ENCODE results near the gene RNF114. TPM values are rescaled to one million over a fixed set of nuclear protein-coding genes. Genes with fewer than 3 reads are reported as not detected.

RNF114 gene
- total RNA-seq, 3 donors from 2014 or later = 224 TPM

- Histone ChIP-seq H3K9me3 (no peaks in the 10 kb centered on the region), H3K27ac (peak overlapping the region in 1 of 2 donors; percentile 7), H3K4me3 (peak overlapping the region; percentile 41 to 72 (median 59)), H3K4me1 (peaks cover 16 to 19% of the 10 kb centered on the region in 2 donors), H3K27me3 (no peaks in the 10 kb centered on the region), H3K36me3 (no peaks in the 10 kb centered on the region)
- intact Hi-C loops (cut with DNase I; ENCODE audit: low total_unique reads) = no loop called here
- no peak for TF ChIP-seq POLR2AphosphoS5 (IDR thresholded peaks at IDR 0.05)
- TF ChIP-seq POLR2A (IDR thresholded peaks at IDR 0.05) = no peak
- TF ChIP-seq CTCF (IDR thresholded peaks at IDR 0.05) = no peak
- no peak for DNase-seq (ENCODE audit: low spot score in 2 of 2)
These were observed 49.0 kb downstream of the RNF114 start for GRCh38 chr20:49985157-49985556.

- TF ChIP-seq CTCF (IDR thresholded peaks at IDR 0.05) = no peak
- Histone ChIP-seq H3K4me1 (peaks cover 16 to 23% of the 10 kb centered on the region in 2 donors), H3K9me3 (no peaks in the 10 kb centered on the region), H3K4me3 (peak overlapping the region; percentile 41 to 72 (median 59)), H3K27me3 (no peaks in the 10 kb centered on the region), H3K27ac (peak overlapping the region in 1 of 2 donors; percentile 7), H3K36me3 (no peaks in the 10 kb centered on the region)
- no peak for DNase-seq (ENCODE audit: low spot score in 2 of 2)
- intact Hi-C loops (cut with DNase I; ENCODE audit: low total_unique reads) = no loop called here
These were observed 49.4 kb downstream of the RNF114 start for GRCh38 chr20:49985617-49986016.

GRCh38 chr20:49986049-49986448, 49.9 kb downstream of the RNF114 start:
- intact Hi-C loops (cut with DNase I; ENCODE audit: low total_unique reads) = no loop called here
- H3K36me3 ChIP-seq = no peaks in the 10 kb centered on the region
- no peak overlapping the region for H3K27ac ChIP-seq
- H3K4me3 ChIP-seq = peak overlapping the region; percentile 41 to 72 (median 59)
- no peaks in the 10 kb centered on the region for H3K9me3 ChIP-seq
- DNase-seq (ENCODE audit: low spot score in 2 of 2) = no peak
- TF ChIP-seq POLR2AphosphoS5 (IDR thresholded peaks at IDR 0.05) (no peak), CTCF (IDR thresholded peaks at IDR 0.05) (no peak), POLR2A (IDR thresholded peaks at IDR 0.05) (no peak)
- peaks cover 16 to 25% of the 10 kb centered on the region in 2 donors for H3K4me1 ChIP-seq
- no peaks in the 10 kb centered on the region for H3K27me3 ChIP-seq

GRCh38 chr20:49987015-49987867, 51.0 kb downstream of the RNF114 start:
- no peak for TF ChIP-seq CTCF (IDR thresholded peaks at IDR 0.05)
- no peak for TF ChIP-seq POLR2AphosphoS5 (IDR thresholded peaks at IDR 0.05)
- TF ChIP-seq POLR2A (IDR thresholded peaks at IDR 0.05) = no peak
- H3K9me3 ChIP-seq = no peaks in the 10 kb centered on the region
- H3K27ac ChIP-seq = peak overlapping the region in 1 of 2 donors; percentile 92
- H3K36me3 ChIP-seq = no peaks in the 10 kb centered on the region
- H3K4me1 ChIP-seq = peaks cover 16 to 25% of the 10 kb centered on the region in 2 donors
- intact Hi-C loops (cut with DNase I; ENCODE audit: low total_unique reads) = no loop called here
- no peak for DNase-seq (ENCODE audit: low spot score in 2 of 2)
- no peaks in the 10 kb centered on the region for H3K27me3 ChIP-seq
- peak overlapping the region in 1 of 3 donors; percentile 11 for H3K4me3 ChIP-seq
